HepG2 (cell line): ENCODE measurements around the gene SRGAP3. TPM values are rescaled to one million over a fixed set of nuclear protein-coding genes. Genes with fewer than 3 reads are reported as not detected.

Experiments used
- ASH2L ChIP-seq: fragments of 300-600, 200-600 bp; sonication (generic); IDR thresholded peaks from 2 replicates; pipeline ENCODE4 v1.7.0; 2017; ENCODE audit warnings: low read depth, mild to moderate bottlenecking, moderate library complexity, mixed read lengths, low read length; ENCODE audit not compliant: insufficient read length
- FOSL2 ChIP-seq: sonication (generic); formaldehyde crosslinking; IDR thresholded peaks from 2 replicates; pipeline ENCODE4 v1.4.0; 2020; ENCODE audit warnings: missing genetic modification reagents
- LCORL ChIP-seq, 2 experiments: fragments of 450-650 bp in 1 of 2; sonication (generic) in 1 of 2; formaldehyde crosslinking in 1 of 2; IDR thresholded peaks; 2 replicates each; pipeline versions ENCODE4 v1.5.0 to v1.6.1; 2017 to 2020; ENCODE audit warnings: antibody characterized with exemption in 1 of 2, missing genetic modification reagents in 1 of 2
- NFATC3 ChIP-seq: sonication (generic); formaldehyde crosslinking; IDR thresholded peaks from 2 replicates; pipeline ENCODE4 v1.5.1; 2020; ENCODE audit warnings: mild to moderate bottlenecking, missing genetic modification reagents
- PPARG ChIP-seq: conservative IDR thresholded peaks from 2 replicates; pipeline ENCODE4 v1.6.1; 2016; ENCODE audit warnings: missing biosample characterization, missing genetic modification reagents
- SMAD9 ChIP-seq: sonication (generic); formaldehyde crosslinking; IDR thresholded peaks from 2 replicates; pipeline ENCODE4 v1.5.1; 2020; ENCODE audit warnings: mild to moderate bottlenecking, missing genetic modification reagents
- ZBTB7B ChIP-seq: sonication (generic); formaldehyde crosslinking; IDR thresholded peaks from 2 replicates; pipeline ENCODE4 v1.4.0; 2020; ENCODE audit warnings: missing genetic modification reagents
- ZFP37 ChIP-seq: sonication (generic); formaldehyde crosslinking; IDR thresholded peaks from 2 replicates; pipeline ENCODE4 v1.4.0; 2020; ENCODE audit warnings: missing genetic modification reagents, borderline replicate concordance
- ZNF17 ChIP-seq: sonication (generic); formaldehyde crosslinking; IDR thresholded peaks from 2 replicates; pipeline ENCODE4 v1.5.0; 2020; ENCODE audit warnings: mild to moderate bottlenecking, missing genetic modification reagents
- ZNF549 ChIP-seq: sonication (generic); formaldehyde crosslinking; IDR thresholded peaks from 2 replicates; pipeline ENCODE4 v1.5.0; 2020; ENCODE audit warnings: missing genetic modification reagents
- polyA plus RNA-seq, 8 experiments: library from polyadenylated mRNA; depleted of rRNA in 3 of 8; stranded (reverse) in 7 of 8; unstranded in 1 of 8; fragments of >200 nt; fragmentation: Illumina TruSeq in 4 of 8; extraction: Trizol in 4 of 8; gene quantifications; 2 replicates each; pipeline versions ENCODE4 v1.2.1 to v1.2.3, GENCODE V29; 2011 to 2016; ENCODE audit warnings: low read depth in 4 of 8, missing spikeins in 1 of 8, mixed read lengths in 1 of 8; ENCODE audit not compliant: insufficient read depth in 1 of 8
- total RNA-seq, 5 experiments: library from RNA; depleted of rRNA; stranded (reverse); fragments of >200 nt; fragmentation: Illumina TruSeq; extraction: Trizol; gene quantifications; 2 replicates each; pipeline ENCODE4 v1.2.3, GENCODE V29; 2016; ENCODE audit warnings: low read depth in 1 of 5
- TF ChIP-seq, protein P1 (sequence below): sonication (generic); formaldehyde crosslinking; IDR thresholded peaks from 2 replicates; pipeline ENCODE4 v1.5.0; 2020; ENCODE audit warnings: mild to moderate bottlenecking, missing genetic modification reagents, borderline replicate concordance
- TF ChIP-seq, protein P2 (sequence below), 2 experiments: IDR thresholded peaks; 2 replicates each; pipeline ENCODE4 v1.6.1; 2011 to 2012; ENCODE audit warnings: low read length in 2 of 2, borderline replicate concordance in 1 of 2, low read depth in 1 of 2, mild to moderate bottlenecking in 1 of 2, moderate library complexity in 1 of 2
- TF ChIP-seq, protein P3 (sequence below): sonication (generic); formaldehyde crosslinking; IDR thresholded peaks from 2 replicates; pipeline ENCODE4 v1.8.0; 2022; ENCODE audit warnings: missing genetic modification reagents, low read depth, mild to moderate bottlenecking, borderline replicate concordance
- TF ChIP-seq, protein P4 (sequence below), 2 experiments: sonication (generic) in 1 of 2; formaldehyde crosslinking in 1 of 2; IDR thresholded peaks; 2 replicates each; pipeline versions ENCODE4 v1.4.0 to v1.6.1; 2016 to 2020; ENCODE audit warnings: borderline replicate concordance in 1 of 2, low read depth in 1 of 2, mild to moderate bottlenecking in 1 of 2, missing genetic modification reagents in 1 of 2

Gene SRGAP3
- total and polyA plus RNA-seq, 2 of the 13 experiments (the other 11 are each of a cell fraction or from before 2014, with no cell fraction given), result 1.2 to 1.4 TPM

DNA sequence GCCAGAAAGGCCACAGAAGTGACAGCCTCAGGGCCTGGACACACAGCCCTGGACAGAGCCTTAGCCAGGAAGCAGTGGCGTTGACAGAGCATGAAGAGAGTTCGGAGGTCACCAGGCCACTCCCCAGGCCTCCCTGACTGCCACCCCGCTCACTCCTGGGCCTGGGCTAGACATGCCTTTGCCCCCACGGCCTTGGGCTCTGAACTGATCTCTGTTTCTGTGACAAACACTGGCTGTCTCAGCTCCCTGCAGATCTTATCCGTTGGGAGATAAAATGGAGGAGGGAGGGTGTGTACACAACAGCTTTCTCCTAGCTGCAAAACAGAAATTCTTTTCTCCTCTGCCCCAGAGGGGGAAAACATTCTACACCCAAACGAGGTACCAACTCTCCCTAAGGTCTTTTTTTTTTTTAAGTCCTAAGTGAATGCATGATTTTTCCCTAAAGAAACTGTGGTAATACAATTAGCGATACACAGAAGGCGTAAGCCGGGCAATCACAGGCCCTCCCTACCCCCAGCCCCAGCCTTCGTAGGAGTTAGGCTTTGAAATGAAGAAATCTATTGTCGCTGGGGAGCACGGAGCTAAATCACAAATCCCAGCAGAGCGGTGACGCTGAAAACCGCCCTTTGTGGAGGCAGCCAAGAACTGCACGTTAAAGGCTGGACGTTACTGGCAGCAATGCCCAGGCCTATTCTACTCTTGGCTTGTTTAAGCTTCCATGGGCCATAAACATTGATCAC lies 45.0 kb downstream of the SRGAP3 start (continued):
- TF ChIP-seq, protein P1, sequence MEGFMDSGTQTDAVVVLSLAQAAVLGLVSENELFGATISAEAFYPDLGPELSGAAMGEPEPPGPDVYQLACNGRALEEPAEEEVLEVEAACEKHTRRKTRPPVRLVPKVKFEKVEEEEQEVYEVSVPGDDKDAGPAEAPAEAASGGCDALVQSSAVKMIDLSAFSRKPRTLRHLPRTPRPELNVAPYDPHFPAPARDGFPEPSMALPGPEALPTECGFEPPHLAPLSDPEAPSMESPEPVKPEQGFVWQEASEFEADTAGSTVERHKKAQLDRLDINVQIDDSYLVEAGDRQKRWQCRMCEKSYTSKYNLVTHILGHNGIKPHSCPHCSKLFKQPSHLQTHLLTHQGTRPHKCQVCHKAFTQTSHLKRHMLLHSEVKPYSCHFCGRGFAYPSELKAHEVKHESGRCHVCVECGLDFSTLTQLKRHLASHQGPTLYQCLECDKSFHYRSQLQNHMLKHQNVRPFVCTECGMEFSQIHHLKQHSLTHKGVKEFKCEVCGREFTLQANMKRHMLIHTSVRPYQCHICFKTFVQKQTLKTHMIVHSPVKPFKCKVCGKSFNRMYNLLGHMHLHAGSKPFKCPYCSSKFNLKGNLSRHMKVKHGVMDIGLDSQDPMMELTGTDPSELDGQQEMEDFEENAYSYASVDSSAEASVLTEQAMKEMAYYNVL (CRISPR knock-in tag), result peak; percentile 91
- TF ChIP-seq, protein P2, sequence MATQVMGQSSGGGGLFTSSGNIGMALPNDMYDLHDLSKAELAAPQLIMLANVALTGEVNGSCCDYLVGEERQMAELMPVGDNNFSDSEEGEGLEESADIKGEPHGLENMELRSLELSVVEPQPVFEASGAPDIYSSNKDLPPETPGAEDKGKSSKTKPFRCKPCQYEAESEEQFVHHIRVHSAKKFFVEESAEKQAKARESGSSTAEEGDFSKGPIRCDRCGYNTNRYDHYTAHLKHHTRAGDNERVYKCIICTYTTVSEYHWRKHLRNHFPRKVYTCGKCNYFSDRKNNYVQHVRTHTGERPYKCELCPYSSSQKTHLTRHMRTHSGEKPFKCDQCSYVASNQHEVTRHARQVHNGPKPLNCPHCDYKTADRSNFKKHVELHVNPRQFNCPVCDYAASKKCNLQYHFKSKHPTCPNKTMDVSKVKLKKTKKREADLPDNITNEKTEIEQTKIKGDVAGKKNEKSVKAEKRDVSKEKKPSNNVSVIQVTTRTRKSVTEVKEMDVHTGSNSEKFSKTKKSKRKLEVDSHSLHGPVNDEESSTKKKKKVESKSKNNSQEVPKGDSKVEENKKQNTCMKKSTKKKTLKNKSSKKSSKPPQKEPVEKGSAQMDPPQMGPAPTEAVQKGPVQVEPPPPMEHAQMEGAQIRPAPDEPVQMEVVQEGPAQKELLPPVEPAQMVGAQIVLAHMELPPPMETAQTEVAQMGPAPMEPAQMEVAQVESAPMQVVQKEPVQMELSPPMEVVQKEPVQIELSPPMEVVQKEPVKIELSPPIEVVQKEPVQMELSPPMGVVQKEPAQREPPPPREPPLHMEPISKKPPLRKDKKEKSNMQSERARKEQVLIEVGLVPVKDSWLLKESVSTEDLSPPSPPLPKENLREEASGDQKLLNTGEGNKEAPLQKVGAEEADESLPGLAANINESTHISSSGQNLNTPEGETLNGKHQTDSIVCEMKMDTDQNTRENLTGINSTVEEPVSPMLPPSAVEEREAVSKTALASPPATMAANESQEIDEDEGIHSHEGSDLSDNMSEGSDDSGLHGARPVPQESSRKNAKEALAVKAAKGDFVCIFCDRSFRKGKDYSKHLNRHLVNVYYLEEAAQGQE (IDR thresholded peaks at IDR 0.05; ENCODE audit: borderline replicate concordance in 1 of 2, low read depth in 1 of 2, low read length in 2 of 2), result no peak; a peak in 1 of 4 replicates
- 0 out of 2 replicates have a peak, but pooled peaks have one; percentile 47 for TF ChIP-seq PPARG (CRISPR knock-in tag)
- no peak for TF ChIP-seq ZNF17 (CRISPR knock-in tag)
- TF ChIP-seq, protein P3, sequence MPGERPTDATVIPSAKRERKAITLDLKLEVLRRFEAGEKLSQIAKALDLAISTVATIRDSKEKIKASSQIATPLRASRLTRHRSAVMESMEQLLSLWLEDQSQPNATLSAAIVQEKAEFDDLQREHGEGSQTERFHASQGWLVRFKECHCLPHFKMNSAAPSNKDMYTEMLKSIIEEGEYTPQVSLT (CRISPR knock-in tag), result no peak
- 0 out of 2 replicates have a peak, but pooled peaks have one; percentile 41 for TF ChIP-seq SMAD9 (CRISPR knock-in tag)
- no peak for TF ChIP-seq ZNF549 (CRISPR knock-in tag)
- TF ChIP-seq ZBTB7B (CRISPR knock-in tag), result 0 out of 2 replicates have a peak, but pooled peaks have one; percentile 65
- TF ChIP-seq LCORL (IDR thresholded peaks at IDR 0.05), result no peak
- peak; percentile 59; the same call in 1 of the 2 replicates for TF ChIP-seq LCORL (CRISPR knock-in tag; IDR thresholded peaks at IDR 0.05)
- no peak for TF ChIP-seq NFATC3 (CRISPR knock-in tag)
- TF ChIP-seq, protein P4, sequence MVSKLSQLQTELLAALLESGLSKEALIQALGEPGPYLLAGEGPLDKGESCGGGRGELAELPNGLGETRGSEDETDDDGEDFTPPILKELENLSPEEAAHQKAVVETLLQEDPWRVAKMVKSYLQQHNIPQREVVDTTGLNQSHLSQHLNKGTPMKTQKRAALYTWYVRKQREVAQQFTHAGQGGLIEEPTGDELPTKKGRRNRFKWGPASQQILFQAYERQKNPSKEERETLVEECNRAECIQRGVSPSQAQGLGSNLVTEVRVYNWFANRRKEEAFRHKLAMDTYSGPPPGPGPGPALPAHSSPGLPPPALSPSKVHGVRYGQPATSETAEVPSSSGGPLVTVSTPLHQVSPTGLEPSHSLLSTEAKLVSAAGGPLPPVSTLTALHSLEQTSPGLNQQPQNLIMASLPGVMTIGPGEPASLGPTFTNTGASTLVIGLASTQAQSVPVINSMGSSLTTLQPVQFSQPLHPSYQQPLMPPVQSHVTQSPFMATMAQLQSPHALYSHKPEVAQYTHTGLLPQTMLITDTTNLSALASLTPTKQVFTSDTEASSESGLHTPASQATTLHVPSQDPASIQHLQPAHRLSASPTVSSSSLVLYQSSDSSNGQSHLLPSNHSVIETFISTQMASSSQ (IDR thresholded peaks at IDR 0.05; ENCODE audit: low read depth), result no peak
- TF ChIP-seq, protein P4 (CRISPR knock-in tag; IDR thresholded peaks at IDR 0.05; ENCODE audit: borderline replicate concordance), result peak; percentile 32; the same call in 1 of the 2 replicates
- no peak for TF ChIP-seq ASH2L
- peak; percentile 13; the same call in 1 of the 2 replicates for TF ChIP-seq FOSL2 (CRISPR knock-in tag)
- TF ChIP-seq ZFP37 (CRISPR knock-in tag), result peak; percentile 76; the same call in 1 of the 2 replicates
